Left ventricle myocardium inferior (tissue), 1 donor: Measurements from ENCODE around the gene AIDA. TPM values are rescaled to one million over a fixed set of nuclear protein-coding genes. Genes with fewer than 3 reads are reported as not detected.

ENCODE experiments used
- DNase-seq: peaks from one replicate; pipeline ENCODE4 v3.0.0-alpha.2; 2020
- H3K27ac ChIP-seq: fragments of 200-600 bp; replicated peaks from 2 replicates; pipeline ENCODE4 v1.8.0; 2021
- H3K27me3 ChIP-seq: fragments of 200-600 bp; 2 replicates; pipeline ENCODE4 v1.8.0; 2021; ENCODE audit warnings: low read depth
- H3K36me3 ChIP-seq: fragments of 200-600 bp; 2 replicates; pipeline ENCODE4 v1.8.0; 2021
- H3K4me1 ChIP-seq: fragments of 200-600 bp; 2 replicates; pipeline ENCODE4 v1.8.0; 2021
- H3K4me3 ChIP-seq: fragments of 200-600 bp; 2 replicates; pipeline ENCODE4 v1.8.0; 2021; ENCODE audit warnings: mild to moderate bottlenecking, moderate library complexity
- H3K9me3 ChIP-seq: fragments of 200-600 bp; replicated peaks from 2 replicates; pipeline ENCODE4 v1.8.0; 2021
- intact Hi-C: fragments of 100-400 bp; cut with micrococcal nuclease; formaldehyde crosslinking; loops from one replicate; pipeline ENCODE4 v1.11.0; 2022
- total RNA-seq: library from RNA; stranded (reverse); fragmentation: NEBNext Ultra II Directional; extraction: Animal tissue kit (Norgen Biotek cat#: 25700); gene quantifications from one replicate; pipeline ENCODE4 v1.2.1, GENCODE V29; 2021
- TF ChIP-seq, protein P1 (sequence below): fragments of 200-600 bp; IDR thresholded peaks from 2 replicates; pipeline ENCODE4 v1.8.0; 2021; ENCODE audit warnings: antibody characterized with exemption, mild to moderate bottlenecking, borderline replicate concordance
- donor health status: DM: no; HTN: yes; CAD: no; lungs with severe emphysema.

The AIDA gene
- total RNA-seq, 1 donor from 2014 or later: 46.3 TPM

DNA sequence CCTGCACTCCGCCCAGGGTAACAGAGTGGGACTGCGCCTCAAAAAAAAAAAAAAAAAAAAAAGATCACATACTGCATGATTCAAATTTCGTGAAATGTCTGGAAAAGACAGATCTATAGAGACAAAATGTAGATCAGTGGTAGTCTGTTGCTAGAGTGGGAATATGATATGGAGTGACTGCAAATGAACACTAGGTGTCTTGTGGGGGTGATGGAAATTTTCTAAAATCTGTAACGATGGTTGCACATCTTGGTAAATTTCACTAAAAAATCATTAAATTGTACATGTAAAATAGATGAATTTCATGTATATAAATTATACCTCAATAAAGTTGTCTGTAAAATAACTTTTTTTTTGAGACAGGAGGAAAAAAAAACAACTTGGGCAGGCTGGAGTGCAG, 5.5 kb downstream of the AIDA start:
- intact Hi-C loops: no loop called here
- TF ChIP-seq, protein P1, sequence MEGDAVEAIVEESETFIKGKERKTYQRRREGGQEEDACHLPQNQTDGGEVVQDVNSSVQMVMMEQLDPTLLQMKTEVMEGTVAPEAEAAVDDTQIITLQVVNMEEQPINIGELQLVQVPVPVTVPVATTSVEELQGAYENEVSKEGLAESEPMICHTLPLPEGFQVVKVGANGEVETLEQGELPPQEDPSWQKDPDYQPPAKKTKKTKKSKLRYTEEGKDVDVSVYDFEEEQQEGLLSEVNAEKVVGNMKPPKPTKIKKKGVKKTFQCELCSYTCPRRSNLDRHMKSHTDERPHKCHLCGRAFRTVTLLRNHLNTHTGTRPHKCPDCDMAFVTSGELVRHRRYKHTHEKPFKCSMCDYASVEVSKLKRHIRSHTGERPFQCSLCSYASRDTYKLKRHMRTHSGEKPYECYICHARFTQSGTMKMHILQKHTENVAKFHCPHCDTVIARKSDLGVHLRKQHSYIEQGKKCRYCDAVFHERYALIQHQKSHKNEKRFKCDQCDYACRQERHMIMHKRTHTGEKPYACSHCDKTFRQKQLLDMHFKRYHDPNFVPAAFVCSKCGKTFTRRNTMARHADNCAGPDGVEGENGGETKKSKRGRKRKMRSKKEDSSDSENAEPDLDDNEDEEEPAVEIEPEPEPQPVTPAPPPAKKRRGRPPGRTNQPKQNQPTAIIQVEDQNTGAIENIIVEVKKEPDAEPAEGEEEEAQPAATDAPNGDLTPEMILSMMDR: no peak
- peaks cover 36% of the 10 kb centered on the region for H3K4me1 ChIP-seq
- no peak overlapping the region for H3K27ac ChIP-seq
- no peak for DNase-seq
- peaks cover 11% of the 10 kb centered on the region for H3K36me3 ChIP-seq
- no peaks in the 10 kb centered on the region for H3K27me3 ChIP-seq
- peaks cover 9% of the 10 kb centered on the region for H3K9me3 ChIP-seq
- no peak overlapping the region for H3K4me3 ChIP-seq

DNA sequence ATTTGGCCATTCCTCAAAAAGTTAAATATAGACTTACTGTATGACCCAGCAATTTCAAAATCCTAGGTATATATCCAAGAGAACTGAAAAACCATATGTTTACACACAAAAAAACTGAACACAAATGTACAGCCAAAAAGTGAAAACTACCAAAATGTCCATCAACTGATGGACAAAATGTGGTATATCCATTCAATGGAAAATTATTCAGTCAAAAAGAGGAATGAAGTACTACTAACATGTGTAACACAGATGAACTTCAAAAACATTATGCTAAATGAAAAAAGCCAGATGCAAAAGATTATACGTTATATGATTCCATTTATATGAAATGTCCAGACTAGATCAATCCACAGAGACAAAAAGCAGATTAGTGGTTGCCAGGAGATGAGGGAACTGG, 8.0 kb downstream of the AIDA start:
- Histone ChIP-seq H3K4me1 (peaks cover 10% of the 10 kb centered on the region), H3K36me3 (peaks cover 30% of the 10 kb centered on the region), H3K4me3 (no peak overlapping the region), H3K9me3 (peaks cover 9% of the 10 kb centered on the region), H3K27ac (no peak overlapping the region), H3K27me3 (no peaks in the 10 kb centered on the region)
- TF ChIP-seq, protein P1: no peak
- intact Hi-C loops: no loop called here
- DNase-seq: no peak

DNA sequence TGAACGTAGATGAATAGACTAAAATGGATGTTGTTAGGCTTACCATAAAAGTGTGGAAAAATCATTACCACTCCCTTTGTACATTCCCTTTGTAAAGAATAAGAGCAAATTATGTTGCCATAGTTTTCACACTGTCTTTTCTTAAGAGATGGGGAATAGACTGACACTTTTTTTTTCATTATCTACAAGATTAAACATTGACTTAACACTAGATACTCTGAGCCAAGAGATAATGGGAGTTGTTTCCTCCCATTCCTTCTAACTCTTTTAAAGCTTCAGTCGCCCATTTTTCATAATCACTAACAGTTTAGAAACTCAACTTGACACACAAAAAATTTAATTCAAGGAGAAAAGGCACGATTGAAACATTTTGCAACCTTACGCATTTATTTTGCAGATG, 10.1 kb downstream of the AIDA start:
- intact Hi-C loops: no loop called here
- no peak overlapping the region for H3K4me3 ChIP-seq
- TF ChIP-seq, protein P1: no peak
- no peaks in the 10 kb centered on the region for H3K27me3 ChIP-seq
- peaks cover 9% of the 10 kb centered on the region for H3K4me1 ChIP-seq
- DNase-seq: no peak
- peaks cover 39% of the 10 kb centered on the region for H3K36me3 ChIP-seq
- peaks cover 9% of the 10 kb centered on the region for H3K9me3 ChIP-seq
- H3K27ac ChIP-seq: no peak overlapping the region

DNA sequence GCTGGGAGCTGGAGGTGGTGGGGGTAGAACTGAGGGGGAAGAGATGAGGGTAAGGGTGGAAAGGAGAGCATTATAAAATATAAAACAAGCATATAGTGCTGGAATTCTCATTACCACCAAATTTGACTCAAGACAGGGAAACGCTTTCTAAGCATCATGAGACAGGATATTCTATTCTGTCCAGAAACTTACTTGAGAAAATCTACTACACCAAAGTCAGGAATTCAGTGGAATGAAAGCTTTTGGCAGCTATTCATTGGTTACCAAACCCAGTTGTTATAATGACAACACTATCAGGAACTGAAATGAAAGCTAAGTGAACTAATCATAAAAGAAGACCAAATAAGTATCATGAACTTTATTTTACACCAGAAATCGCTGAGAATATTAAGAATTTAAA, 14.5 kb downstream of the AIDA start:
- H3K36me3 ChIP-seq: peaks cover 44% of the 10 kb centered on the region

DNA sequence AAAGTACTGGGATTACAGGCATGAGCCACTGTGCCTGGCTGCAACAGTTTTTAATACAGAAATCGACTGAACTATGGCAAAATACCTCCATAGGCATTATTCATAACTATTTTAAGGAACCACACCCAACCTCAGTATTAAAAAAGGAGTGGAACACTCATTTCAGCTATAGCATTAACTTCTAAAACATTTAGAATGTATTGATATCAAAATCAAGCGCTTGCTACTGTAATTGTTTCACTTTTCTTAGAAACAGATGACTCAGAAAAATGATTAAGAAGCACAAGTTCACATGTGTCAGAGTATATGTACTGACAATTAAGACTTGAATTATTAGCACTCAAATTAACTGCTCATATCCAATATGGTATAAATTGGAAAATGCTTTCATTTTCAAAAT, 15.1 kb downstream of the AIDA start:
- no peak for DNase-seq
- no peaks in the 10 kb centered on the region for H3K27me3 ChIP-seq
- peaks cover 9% of the 10 kb centered on the region for H3K4me1 ChIP-seq
- intact Hi-C loops: no loop called here
- no peak overlapping the region for H3K4me3 ChIP-seq
- TF ChIP-seq, protein P1: no peak
- H3K36me3 ChIP-seq: peaks cover 43% of the 10 kb centered on the region
- H3K9me3 ChIP-seq: no peaks in the 10 kb centered on the region
- no peak overlapping the region for H3K27ac ChIP-seq

More for the DNA sequence above, 14.5 kb downstream of the AIDA start:
- TF ChIP-seq, protein P1: no peak
- no peak for DNase-seq
- no peaks in the 10 kb centered on the region for H3K27me3 ChIP-seq
- peaks cover 9% of the 10 kb centered on the region for H3K4me1 ChIP-seq
- H3K4me3 ChIP-seq: no peak overlapping the region
- intact Hi-C loops: no loop called here
- H3K9me3 ChIP-seq: no peaks in the 10 kb centered on the region
- no peak overlapping the region for H3K27ac ChIP-seq

DNA sequence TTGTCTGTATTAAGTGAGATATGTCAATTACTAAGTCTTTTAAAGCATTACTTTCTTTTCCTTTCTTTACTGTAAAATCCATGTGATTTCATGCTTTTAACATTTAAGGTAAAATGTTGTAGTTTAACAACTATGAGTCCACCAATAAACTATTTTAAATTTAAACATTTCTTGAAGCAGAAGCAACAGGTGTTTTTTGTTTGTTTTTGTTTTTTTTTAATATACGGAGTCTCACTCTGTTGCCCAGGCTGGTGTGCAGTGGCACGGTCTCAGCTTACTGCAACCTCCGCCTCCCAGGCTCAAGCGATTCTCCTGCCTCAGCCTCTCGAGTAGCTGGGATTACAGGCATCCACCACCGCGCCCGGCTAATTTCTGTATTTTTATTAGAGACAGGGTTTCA, 15.6 kb downstream of the AIDA start:
- Histone ChIP-seq H3K9me3 (no peaks in the 10 kb centered on the region), H3K4me3 (no peak overlapping the region), H3K36me3 (peaks cover 42% of the 10 kb centered on the region), H3K27me3 (no peaks in the 10 kb centered on the region), H3K4me1 (peaks cover 9% of the 10 kb centered on the region), H3K27ac (no peak overlapping the region)
- intact Hi-C loops: no loop called here
- no peak for DNase-seq
- TF ChIP-seq, protein P1: no peak
